Hematopoietic multipotent progenitor cell treated with erythropoietin and hydrocortisone succinate and interleukin-3 and kit ligand, for 17 days (in vitro differentiated cells): ENCODE results near the gene BORCS5.

Experiments used
- DNase-seq: peaks from one replicate; pipeline ENCODE4 v3.0.0-alpha.2; 2015; ENCODE audit warnings: low spot score

Gene BORCS5

GRCh38 chr12:12518919-12519318, 162.0 kb downstream of the BORCS5 start:
- no peak for DNase-seq
